K562 (cell line): Measurements from ENCODE around the gene AZU1. TPM values are rescaled to one million over a fixed set of nuclear protein-coding genes. Genes with fewer than 3 reads are reported as not detected.

Source experiments
- ATAC-seq: fragments of 200-7000 bp; cut with Tn5 transposase; 3 replicates; pipeline ENCODE4 v1.9.1; 2020; ENCODE audit warnings: moderate library complexity
- BruUV-seq: library from RNA; stranded (reverse); fragments of 400-500 nt; replicated peaks from 2 replicates; lab custom pipeline; 2021; lab: Mats Ljungman, UMichigan
- CTCF ChIA-PET: fragments of 300-600 bp; formaldehyde crosslinking; extraction: SDS; loops from one replicate; lab custom pipeline; 2021; ENCODE audit warnings: low intra/inter-chr PET ratio; lab: Yijun Ruan, JAX
- POLR2A ChIA-PET: fragments of 300-600, 350-650 bp; sonication (Branson Sonifier 250); formaldehyde crosslinking; extraction: SDS; loops from one replicate; lab custom pipeline; 2021; ENCODE audit warnings: antibody characterized with exemption, inconsistent platforms; lab: Yijun Ruan, JAX
- DNase-seq, 4 experiments: peaks; one replicate each; pipeline versions ENCODE4 v3.0.0 to v3.0.0-alpha.2; 2011 to 2018; ENCODE audit warnings: low spot score in 3 of 4, mixed read lengths in 3 of 4; ENCODE audit errors: extremely low read depth in 1 of 4
- FAIRE-seq: peaks from 2 replicates; lab custom pipeline; 2011; peaks lifted over from hg19 to GRCh38; lab: Jason Lieb, UNC
- H2AFZ ChIP-seq: 2 replicates; pipeline ENCODE4 v1.6.0; 2011; ENCODE audit warnings: low read depth, low read length, control low read depth, inconsistent platforms
- H3K27ac ChIP-seq: fragments of 200-600 bp; 3 replicates; pipeline ENCODE4 v1.8.0; 2011; ENCODE audit warnings: low read depth, mild to moderate bottlenecking, control low read depth, inconsistent platforms, low read length, moderate library complexity, mixed read lengths; ENCODE audit errors: extremely low read depth
- H3K27me3 ChIP-seq, 2 experiments: fragments of 300-600 bp in 1 of 2; 2 replicates in 1 of 2; 3 replicates in 1 of 2; pipeline versions ENCODE4 v1.6.0 to v1.8.0; 2011; ENCODE audit warnings: inconsistent platforms in 2 of 2, low read length in 2 of 2, mild to moderate bottlenecking in 1 of 2, mixed read lengths in 1 of 2, moderate library complexity in 1 of 2; ENCODE audit not compliant: control insufficient read depth in 2 of 2, insufficient read depth in 2 of 2
- H3K36me3 ChIP-seq: fragments of 300-600 bp; 3 replicates; pipeline ENCODE4 v1.8.0; 2011; ENCODE audit warnings: mild to moderate bottlenecking, low read length, inconsistent platforms; ENCODE audit not compliant: control insufficient read depth, insufficient read depth
- H3K4me1 ChIP-seq, 2 experiments: fragments of 200-600 bp in 1 of 2; replicated peaks in 1 of 2; 2 replicates in 1 of 2; 3 replicates in 1 of 2; pipeline versions ENCODE4 v1.5.1 to v1.8.0; 2011; ENCODE audit warnings: inconsistent platforms in 2 of 2, low read length in 2 of 2, mild to moderate bottlenecking in 1 of 2, mixed read lengths in 1 of 2, moderate library complexity in 1 of 2; ENCODE audit not compliant: control insufficient read depth in 2 of 2, insufficient read depth in 2 of 2
- H3K4me2 ChIP-seq: 2 replicates; pipeline ENCODE4 v1.6.1; 2011; ENCODE audit warnings: low read length, control low read depth, inconsistent platforms, mixed read lengths; ENCODE audit not compliant: insufficient read depth
- H3K4me3 ChIP-seq: fragments of 200-600 bp; sonication (generic), shearing (Covaris generic); 2 replicates; pipeline ENCODE4 v1.5.1; 2016; ENCODE audit warnings: control low read depth, inconsistent platforms
- H3K79me2 ChIP-seq: fragments of 200-600 bp; 3 replicates; pipeline ENCODE4 v1.8.0; 2011; ENCODE audit warnings: low read length, inconsistent platforms; ENCODE audit not compliant: control insufficient read depth, insufficient read depth
- H3K9ac ChIP-seq, 2 experiments: 2 replicates each; pipeline versions ENCODE4 v1.6.0 to v1.6.1; 2011; ENCODE audit warnings: low read depth in 2 of 2, low read length in 2 of 2, control low read depth in 1 of 2, inconsistent platforms in 1 of 2, mild to moderate bottlenecking in 1 of 2, mixed read lengths in 1 of 2; ENCODE audit not compliant: insufficient read depth in 1 of 2
- H3K9me1 ChIP-seq: one replicate; pipeline ENCODE4 v1.6.0; 2011; ENCODE audit warnings: inconsistent platforms, mild to moderate bottlenecking, low read length, moderate library complexity; ENCODE audit not compliant: control insufficient read depth, insufficient read depth
- H3K9me3 ChIP-seq: replicated peaks from 2 replicates; pipeline ENCODE4 v1.5.1; 2011; ENCODE audit warnings: low read depth, low read length, inconsistent platforms; ENCODE audit not compliant: control insufficient read depth, insufficient read depth
- H4K20me1 ChIP-seq: replicated peaks from 2 replicates; pipeline ENCODE4 v1.6.1; 2011; ENCODE audit warnings: low read length, inconsistent platforms, mixed read lengths; ENCODE audit not compliant: control insufficient read depth, insufficient read depth
- ARID3A ChIP-seq: IDR thresholded peaks from 2 replicates; pipeline ENCODE4 v1.6.1; 2012; ENCODE audit warnings: low read depth, low read length, improper control_type of control experiment, borderline replicate concordance
- ASH1L ChIP-seq: fragments of 450-650 bp; IDR thresholded peaks from 2 replicates; pipeline ENCODE4 v1.6.1; 2018; ENCODE audit warnings: borderline replicate concordance, mild to moderate bottlenecking, low read depth; ENCODE audit not compliant: partially characterized antibody
- BCOR ChIP-seq: fragments of 450-650 bp; IDR thresholded peaks from 2 replicates; pipeline ENCODE4 v1.6.1; 2016
- CBX5 ChIP-seq: IDR thresholded peaks from 2 replicates; pipeline ENCODE4 v1.6.1; 2014; ENCODE audit warnings: low read depth, borderline replicate concordance
- CCNT2 ChIP-seq: IDR thresholded peaks from 2 replicates; pipeline ENCODE4 v1.6.1; 2011; ENCODE audit warnings: borderline replicate concordance, low read depth, mild to moderate bottlenecking, moderate library complexity, mixed read lengths, low read length; ENCODE audit not compliant: insufficient read length; ENCODE audit errors: extremely low read depth
- CHD1 ChIP-seq: fragments of 200-600 bp; sonication (generic); IDR thresholded peaks from one replicate; pipeline ENCODE4 v1.6.1; 2012; ENCODE audit warnings: mild to moderate bottlenecking, moderate library complexity, low read length, inconsistent platforms
- FOXA3 ChIP-seq, 2 experiments: fragments of 450-650 bp in 1 of 2; sonication (generic) in 1 of 2; formaldehyde crosslinking; IDR thresholded peaks in 1 of 2; conservative IDR thresholded peaks in 1 of 2; 2 replicates each; pipeline versions ENCODE4 v1.4.0 to v1.8.0; 2020 to 2022; ENCODE audit warnings: mild to moderate bottlenecking in 2 of 2, missing genetic modification reagents in 1 of 2
- GABPA ChIP-seq: fragments of 200-800 bp; sonication (Bioruptor generic); conservative IDR thresholded peaks from 2 replicates; pipeline ENCODE4 v1.6.1; 2016; ENCODE audit warnings: low read depth, missing genetic modification characterization, missing compliant biosample characterization
- GTF2F1 ChIP-seq: IDR thresholded peaks from 2 replicates; pipeline ENCODE4 v1.6.1; 2011; ENCODE audit warnings: low read depth, low read length, improper control_type of control experiment
- HDAC3 ChIP-seq: fragments of 450-650 bp; IDR thresholded peaks from 2 replicates; pipeline ENCODE4 v1.6.1; 2018; ENCODE audit warnings: borderline replicate concordance, mild to moderate bottlenecking, moderate library complexity; ENCODE audit not compliant: partially characterized antibody
- JUND ChIP-seq, 2 experiments: IDR thresholded peaks; 2 replicates in 1 of 2; 3 replicates in 1 of 2; pipeline ENCODE4 v1.6.1; 2011; ENCODE audit warnings: borderline replicate concordance in 2 of 2, low read depth in 2 of 2, low read length in 2 of 2, improper control_type of control experiment in 1 of 2, missing biosample characterization in 1 of 2, missing genetic modification characterization in 1 of 2, missing genetic modification reagents in 1 of 2
- NFE2L1 ChIP-seq: fragments of 450-650 bp; IDR thresholded peaks from 2 replicates; pipeline ENCODE4 v1.6.1; 2016; ENCODE audit warnings: missing genetic modification characterization, low read depth, mild to moderate bottlenecking, missing compliant biosample characterization, moderate library complexity, borderline replicate concordance
- PCBP1 ChIP-seq: fragments of 200-400 bp; formaldehyde crosslinking; IDR thresholded peaks from 2 replicates; pipeline ENCODE4 v1.6.1; 2018; ENCODE audit warnings: mild to moderate bottlenecking, low read depth, low read length; ENCODE audit not compliant: poor library complexity, severe bottlenecking
- RBFOX2 ChIP-seq: fragments of 200-400 bp; formaldehyde crosslinking; IDR thresholded peaks from 2 replicates; pipeline ENCODE4 v1.6.1; 2017; ENCODE audit warnings: low read depth, mild to moderate bottlenecking, low read length, moderate library complexity
- TAF9B ChIP-seq: fragments of 450-650 bp; IDR thresholded peaks from 2 replicates; pipeline ENCODE4 v1.6.1; 2018; ENCODE audit warnings: mild to moderate bottlenecking; ENCODE audit not compliant: partially characterized antibody
- TRIM24 ChIP-seq, 2 experiments: fragments of 450-650 bp; IDR thresholded peaks; 2 replicates each; pipeline ENCODE4 v1.6.1; 2016
- ZMIZ1 ChIP-seq, 2 experiments: fragments of 150-350 bp in 1 of 2; IDR thresholded peaks; 2 replicates each; pipeline ENCODE4 v1.6.1; 2012 to 2016; ENCODE audit warnings: low read depth in 2 of 2, low read length in 2 of 2, mild to moderate bottlenecking in 1 of 2, moderate library complexity in 1 of 2
- WGBS: fragments of 100-300 bp; shearing (Covaris generic); methylation state at CpG from one replicate; pipeline ENCODE4 v1.1.6; 2016; ENCODE audit warnings: low coverage, mixed read lengths; ENCODE audit not compliant: insufficient coverage; ENCODE audit errors: missing lambda C conversion rate; 5-methylcytosine and 5-hydroxymethylcytosine counted together
- in situ Hi-C: fragments of 300-500 bp; cut with MboI; formaldehyde crosslinking; loops from 4 replicates; pipeline ENCODE4 v1.15.0; 2018; ENCODE audit warnings: inconsistent platforms, mixed read lengths
- intact Hi-C: fragments of 100-400 bp; cut with micrococcal nuclease; formaldehyde crosslinking; loops from 2 replicates; pipeline ENCODE4 v1.14.2; 2022
- polyA plus RNA-seq, 8 experiments: library from polyadenylated mRNA; depleted of rRNA in 4 of 8; stranded (reverse) in 5 of 8; unstranded in 3 of 8; fragments of >200 nt; fragmentation: Nextera tagmentation in 2 of 8; fragmentation: Illumina TruSeq in 1 of 8; extraction: Ambion mirVana in 2 of 8; extraction: Trizol in 1 of 8; gene quantifications; 2 replicates each; pipeline versions ENCODE4 v1.2.1 to v1.2.3, GENCODE V29; 2011 to 2014; ENCODE audit warnings: inconsistent platforms in 1 of 8, missing spikeins in 1 of 8
- total RNA-seq, 7 experiments: library from RNA; depleted of rRNA in 6 of 7; stranded (reverse); fragments of >200 nt in 6 of 7; fragmentation: Illumina TruSeq in 2 of 7; extraction: Trizol in 2 of 7; gene quantifications; 2 replicates each; pipeline versions ENCODE4 v1.2.1 to v1.2.3, GENCODE V29; 2011 to 2021; ENCODE audit warnings: low replicate concordance in 1 of 7

The AZU1 gene
- total and polyA plus RNA-seq, 9 of the 15 experiments (the other 6 are each of a cell fraction or from before 2014, with no cell fraction given): 0.29 to 1.9 (median 0.59) TPM; not detected in 3

- H2AFZ ChIP-seq: no peak overlapping the region
- TF ChIP-seq HDAC3 (no peak), JUND (IDR thresholded peaks at IDR 0.05; ENCODE audit: borderline replicate concordance, low read depth, low read length) (no peak), JUND (tag; IDR thresholded peaks at IDR 0.05; ENCODE audit: borderline replicate concordance, low read depth, low read length) (no peak), RBFOX2 (no peak), TRIM24 (IDR thresholded peaks at IDR 0.05) (no peak), ARID3A (no peak), CCNT2 (no peak), TAF9B (no peak), BCOR (no peak), CBX5 (no peak), CHD1 (no peak), GABPA (tag) (no peak), NFE2L1 (tag) (no peak), ASH1L (no peak), FOXA3 (CRISPR knock-in tag; conservative IDR thresholded peaks at IDR 0.05 in 1 of 2, IDR thresholded peaks at IDR 0.05 in 1 of 2) (no peak), ZMIZ1 (IDR thresholded peaks at IDR 0.05; ENCODE audit: low read depth in 2 of 2, low read length in 2 of 2) (no peak), GTF2F1 (no peak), PCBP1 (no peak)
- BruUV-seq: no TSS peak
- no peaks in the 10 kb centered on the region for H3K27me3 ChIP-seq
- H3K9me3 ChIP-seq: no peaks in the 10 kb centered on the region
- H3K4me2 ChIP-seq: no peak overlapping the region
- no peak for DNase-seq
- intact Hi-C loops: no loop called here
- no peak for FAIRE-seq
- H3K36me3 ChIP-seq: no peaks in the 10 kb centered on the region
- no peak overlapping the region for H3K4me3 ChIP-seq
- ChIA-PET CTCF (no interaction called here), POLR2A (no interaction called here)
- no peak overlapping the region for H3K9ac ChIP-seq
- no peak overlapping the region for H3K27ac ChIP-seq
- no peaks in the 10 kb centered on the region for H4K20me1 ChIP-seq
- WGBS: 79% methylated on average over 23 of the region's 36 CpGs
- H3K4me1 ChIP-seq: peaks cover 0 to 51% of the 10 kb centered on the region in 2 experiments; a peak in 3 of 5 replicates
- H3K9me1 ChIP-seq: no peaks in the 10 kb centered on the region
- in situ Hi-C loops: no loop called here
- no peak for ATAC-seq
- no peaks in the 10 kb centered on the region for H3K79me2 ChIP-seq
These were observed 7.7 kb downstream of the AZU1 start for GRCh38 chr19:835210-835810.
